Measurements from ENCODE around the gene LRRFIP2.

- TF ChIP-seq POLR2A (IDR thresholded peaks at IDR 0.05) (no peak), CTCF (IDR thresholded peaks at IDR 0.05) (no peak)
Observed at GRCh38 chr3:37097776-37098175, 76.6 kb downstream of the LRRFIP2 start.
